Rectal smooth muscle tissue (tissue), 1 donor: Measurements from ENCODE around the gene LPP.

Source experiments
- H3K27ac ChIP-seq: one replicate; pipeline ENCODE4 v1.7.0; 2013; ENCODE audit warnings: low read depth, low read length, inconsistent platforms
- H3K27me3 ChIP-seq: one replicate; pipeline ENCODE4 v1.7.0; 2013; ENCODE audit warnings: low read length; ENCODE audit not compliant: control insufficient read depth, insufficient read depth
- H3K36me3 ChIP-seq: one replicate; pipeline ENCODE4 v1.7.0; 2013; ENCODE audit warnings: low read length; ENCODE audit not compliant: control insufficient read depth, insufficient read depth
- H3K4me1 ChIP-seq: one replicate; pipeline ENCODE4 v1.7.0; 2013; ENCODE audit warnings: low read length; ENCODE audit not compliant: control insufficient read depth, insufficient read depth
- H3K4me3 ChIP-seq: one replicate; pipeline ENCODE4 v1.7.0; 2013; ENCODE audit warnings: low read length
- H3K9ac ChIP-seq: one replicate; pipeline ENCODE4 v1.7.0; 2013; ENCODE audit warnings: low read length

Gene LPP

DNA sequence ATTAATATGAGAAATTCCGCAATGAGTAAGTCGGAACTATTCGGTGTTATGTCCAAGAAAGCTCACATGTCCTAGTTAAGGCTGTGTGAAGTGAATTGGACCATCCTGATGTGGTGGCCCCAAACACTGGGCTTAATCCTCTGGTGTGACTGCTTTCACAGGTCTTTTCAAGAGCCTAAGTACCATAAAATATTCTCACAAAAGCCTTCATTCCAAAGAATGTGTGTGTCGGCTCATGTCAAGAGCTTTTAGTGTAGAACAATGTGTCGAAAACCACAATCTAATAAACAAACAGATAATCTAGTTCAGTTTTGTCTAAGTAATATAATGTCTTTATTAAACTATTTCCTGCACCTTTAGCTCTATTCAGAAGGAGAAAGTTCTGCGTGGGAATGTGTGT, 311.4 kb downstream of the LPP start:
- Histone ChIP-seq H3K36me3 (no peaks in the 10 kb centered on the region), H3K27ac (no peak overlapping the region), H3K9ac (no peak overlapping the region), H3K4me1 (peaks cover 10% of the 10 kb centered on the region), H3K4me3 (no peak overlapping the region), H3K27me3 (no peaks in the 10 kb centered on the region)

DNA sequence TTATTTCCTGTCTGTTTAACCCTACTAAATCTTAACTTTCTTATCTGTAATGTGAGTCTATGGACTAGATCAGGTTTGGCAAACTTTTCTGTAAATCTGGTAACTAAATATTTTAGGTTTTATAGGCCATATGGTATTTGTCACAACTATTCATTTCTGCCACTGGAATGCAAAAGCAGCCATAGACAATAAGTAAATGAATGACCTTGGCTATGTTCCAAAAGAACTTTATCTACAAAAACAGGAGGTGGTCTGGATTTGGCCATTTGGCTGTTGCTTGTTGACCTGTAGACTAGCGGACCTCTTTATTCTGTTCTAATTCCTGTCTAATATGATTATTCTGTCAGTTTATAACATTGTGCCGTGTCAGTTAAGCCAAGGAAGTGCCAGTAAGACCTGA, 314.2 kb downstream of the LPP start:
- Histone ChIP-seq H3K4me3 (no peak overlapping the region), H3K27me3 (no peaks in the 10 kb centered on the region), H3K4me1 (peaks cover 17% of the 10 kb centered on the region), H3K27ac (peak overlapping the region; percentile 31), H3K9ac (no peak overlapping the region), H3K36me3 (no peaks in the 10 kb centered on the region)

DNA sequence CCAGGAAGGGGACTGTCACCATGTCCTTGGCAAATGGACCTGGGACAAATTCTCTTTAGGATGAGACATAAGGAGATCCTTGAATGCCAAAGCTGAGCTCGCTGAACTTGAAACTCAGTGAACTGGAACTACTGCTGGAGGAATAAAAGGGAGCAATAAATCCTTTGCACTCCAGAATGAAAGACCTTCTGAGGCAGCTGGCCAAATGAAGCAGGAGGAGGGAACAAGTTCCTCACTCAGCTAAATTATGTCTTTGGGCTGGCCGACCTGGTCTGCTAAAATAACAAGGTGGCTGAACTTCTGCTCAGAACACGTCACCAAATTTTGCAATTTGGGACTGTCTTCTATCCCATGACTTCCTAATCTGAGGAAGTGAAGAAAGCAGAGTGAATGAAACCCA, 314.7 kb downstream of the LPP start:
- Histone ChIP-seq H3K27me3 (no peaks in the 10 kb centered on the region), H3K27ac (peak overlapping the region; percentile 31), H3K9ac (no peak overlapping the region), H3K4me1 (peaks cover 17% of the 10 kb centered on the region), H3K4me3 (no peak overlapping the region), H3K36me3 (no peaks in the 10 kb centered on the region)

DNA sequence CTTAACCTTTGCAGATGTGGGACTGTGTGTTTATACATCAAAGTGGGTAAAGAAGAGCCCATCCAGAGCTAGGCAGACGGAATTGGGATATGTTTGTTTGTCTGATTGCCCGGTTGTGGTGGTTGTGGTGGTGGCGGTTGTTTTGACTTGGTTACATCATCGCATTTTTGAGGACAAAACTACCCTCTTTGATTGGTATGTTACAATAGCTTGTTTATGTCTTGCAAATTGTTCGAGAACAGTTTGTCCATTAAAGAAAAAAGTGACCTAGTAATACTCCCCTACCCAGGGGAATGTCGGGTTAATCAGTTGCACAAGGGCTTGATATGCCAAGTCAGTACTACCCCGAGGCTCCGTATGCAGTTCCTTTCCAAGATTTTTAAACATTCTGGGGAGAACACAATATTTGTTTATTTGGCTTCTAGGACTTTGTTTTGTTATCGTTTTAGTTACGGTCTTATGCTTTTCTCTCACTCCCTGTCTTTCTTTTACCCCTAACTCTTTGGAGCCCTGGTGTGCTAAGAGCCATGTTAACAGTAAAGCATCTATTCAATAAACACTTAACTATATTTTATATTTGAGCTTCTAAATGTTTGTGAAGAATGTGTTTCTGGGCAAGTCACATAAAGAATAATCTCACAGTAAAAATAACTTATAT, 315.4 kb downstream of the LPP start:
- no peaks in the 10 kb centered on the region for H3K36me3 ChIP-seq
- H3K27me3 ChIP-seq, result no peaks in the 10 kb centered on the region
- peak overlapping the region; percentile 23 for H3K27ac ChIP-seq
- no peak overlapping the region for H3K9ac ChIP-seq
- H3K4me3 ChIP-seq, result no peak overlapping the region
- peaks cover 17% of the 10 kb centered on the region for H3K4me1 ChIP-seq

DNA sequence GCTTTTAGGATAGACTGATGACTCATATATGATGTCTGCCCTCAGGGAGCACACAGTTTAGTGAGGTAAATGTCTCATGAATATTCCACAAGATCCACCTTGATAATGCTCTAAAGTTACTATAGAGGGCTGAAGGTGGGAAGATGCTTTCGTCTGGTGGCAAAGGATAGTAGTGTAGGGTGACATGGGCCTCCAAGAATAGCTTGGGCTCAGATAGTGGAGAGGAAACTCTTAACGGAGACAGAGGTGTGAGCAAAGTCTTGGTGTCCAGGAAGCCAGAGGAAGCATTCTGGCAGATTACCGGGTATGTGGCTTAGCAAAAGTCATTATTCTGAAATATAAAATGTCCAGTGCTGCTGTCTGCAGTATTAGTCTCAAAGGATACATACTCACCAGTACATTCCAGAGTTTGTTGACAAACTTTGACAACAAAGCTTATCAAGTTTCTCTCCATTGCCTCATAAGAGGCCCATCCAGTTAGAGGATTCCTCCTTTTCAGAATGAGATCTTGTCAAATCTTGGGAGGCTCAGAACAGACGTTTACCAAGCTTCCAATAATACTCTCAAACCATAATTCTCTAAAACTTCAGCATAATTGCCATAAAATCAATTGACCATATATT, 316.7 kb downstream of the LPP start:
- Histone ChIP-seq H3K36me3 (no peaks in the 10 kb centered on the region), H3K27me3 (no peaks in the 10 kb centered on the region), H3K27ac (no peak overlapping the region), H3K4me3 (no peak overlapping the region), H3K9ac (no peak overlapping the region), H3K4me1 (peaks cover 17% of the 10 kb centered on the region)

DNA sequence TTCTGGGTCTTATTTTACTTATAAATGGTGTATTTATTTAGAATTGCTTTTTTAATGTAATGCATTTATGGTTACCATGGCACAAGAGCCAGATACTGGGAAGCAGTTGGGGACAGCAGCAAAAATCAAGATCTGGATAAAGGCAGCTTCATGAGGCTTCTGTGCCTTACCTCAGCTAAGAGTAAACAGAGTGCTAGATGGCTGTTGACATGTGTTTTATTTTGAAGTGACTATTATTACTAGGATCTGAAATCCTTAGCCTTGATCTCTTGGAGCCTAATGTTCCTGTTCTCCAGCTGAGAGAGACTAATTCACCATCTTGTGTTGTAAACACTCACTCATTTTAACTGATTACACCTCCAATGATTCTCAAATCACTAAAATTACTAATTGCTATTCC, 317.8 kb downstream of the LPP start:
- H3K4me3 ChIP-seq, result no peak overlapping the region
- H3K36me3 ChIP-seq, result no peaks in the 10 kb centered on the region
- no peak overlapping the region for H3K27ac ChIP-seq
- no peak overlapping the region for H3K9ac ChIP-seq
- H3K4me1 ChIP-seq, result peaks cover 22% of the 10 kb centered on the region
- no peaks in the 10 kb centered on the region for H3K27me3 ChIP-seq

DNA sequence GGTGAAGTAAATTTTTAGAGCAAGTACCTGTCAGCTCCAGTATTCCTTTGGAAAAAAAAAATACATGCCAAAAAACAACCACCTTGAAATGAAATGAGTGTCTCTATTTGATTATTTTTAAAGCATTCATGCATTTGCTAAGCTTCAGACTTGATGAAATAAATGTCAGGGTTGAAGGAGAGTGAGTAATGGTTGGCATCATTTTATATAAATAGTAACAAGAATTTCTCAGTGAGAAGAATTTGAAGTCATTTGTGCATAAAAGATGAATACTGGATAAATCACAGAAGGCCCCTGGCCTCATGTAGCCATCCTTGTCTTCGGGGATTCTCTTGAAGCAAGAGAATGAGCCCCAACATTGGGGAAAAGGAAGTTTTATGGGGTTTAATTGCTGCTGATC, 318.4 kb downstream of the LPP start:
- H3K27ac ChIP-seq, result no peak overlapping the region

DNA sequence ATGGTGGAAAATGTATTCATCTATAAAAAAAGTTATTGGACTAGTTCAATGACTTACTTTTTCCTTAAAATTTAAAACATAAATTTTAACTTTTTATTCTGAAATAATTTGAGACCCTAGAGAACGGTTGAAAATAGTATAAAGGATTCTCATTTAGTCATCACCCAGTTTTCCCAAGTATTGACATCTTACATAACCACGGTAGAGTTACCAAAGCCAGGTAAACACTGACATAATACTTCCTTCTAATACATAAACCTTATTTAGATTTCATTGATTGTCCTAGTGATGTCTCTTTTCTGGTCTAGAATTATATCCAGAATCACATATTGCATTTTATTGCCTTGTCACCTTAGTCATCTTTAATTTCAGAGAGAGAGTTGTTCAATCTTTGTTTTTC, 319.1 kb downstream of the LPP start:
- H3K36me3 ChIP-seq, result no peaks in the 10 kb centered on the region
- H3K27ac ChIP-seq, result no peak overlapping the region
- no peak overlapping the region for H3K9ac ChIP-seq
- H3K27me3 ChIP-seq, result no peaks in the 10 kb centered on the region
- no peak overlapping the region for H3K4me3 ChIP-seq
- H3K4me1 ChIP-seq, result peaks cover 20% of the 10 kb centered on the region

More for the DNA sequence above, 318.4 kb downstream of the LPP start:
- no peaks in the 10 kb centered on the region for H3K27me3 ChIP-seq
- no peak overlapping the region for H3K9ac ChIP-seq
- H3K4me3 ChIP-seq, result no peak overlapping the region
- H3K36me3 ChIP-seq, result no peaks in the 10 kb centered on the region
- H3K4me1 ChIP-seq, result peaks cover 26% of the 10 kb centered on the region

DNA sequence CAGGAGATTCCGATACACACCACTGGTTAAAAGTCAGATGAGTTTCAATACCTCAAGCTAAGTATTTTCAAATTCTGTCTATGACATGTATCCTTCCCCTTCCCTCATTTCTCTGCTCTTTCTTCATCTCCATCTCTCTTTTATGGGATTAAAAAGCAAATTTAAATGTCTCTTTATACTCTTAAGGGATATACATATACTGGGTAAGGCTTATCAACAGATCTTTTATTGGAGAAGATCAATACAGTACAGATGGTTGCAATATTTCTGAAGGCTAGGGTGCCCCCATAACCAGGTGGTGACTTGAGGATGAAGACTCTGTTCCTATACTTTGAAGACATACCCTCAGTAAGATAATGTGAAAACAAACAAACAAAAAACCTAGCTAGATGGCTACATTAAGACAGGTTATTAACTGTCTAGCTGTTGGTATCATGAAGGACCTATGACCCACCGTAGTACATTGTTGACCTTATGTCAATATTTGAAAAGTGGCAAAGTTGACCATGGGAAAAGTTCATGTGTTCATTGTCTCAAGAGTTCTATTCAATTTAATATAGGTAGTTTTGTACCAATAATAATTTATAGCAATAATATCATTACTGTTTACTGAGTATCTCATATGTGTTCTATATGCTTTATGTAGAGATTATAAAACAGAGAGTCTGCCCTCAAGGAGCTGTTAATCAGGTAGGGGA, 319.8 kb downstream of the LPP start:
- Histone ChIP-seq H3K4me1 (peaks cover 16% of the 10 kb centered on the region), H3K27me3 (no peaks in the 10 kb centered on the region), H3K27ac (no peak overlapping the region), H3K4me3 (no peak overlapping the region), H3K36me3 (no peaks in the 10 kb centered on the region), H3K9ac (no peak overlapping the region)

DNA sequence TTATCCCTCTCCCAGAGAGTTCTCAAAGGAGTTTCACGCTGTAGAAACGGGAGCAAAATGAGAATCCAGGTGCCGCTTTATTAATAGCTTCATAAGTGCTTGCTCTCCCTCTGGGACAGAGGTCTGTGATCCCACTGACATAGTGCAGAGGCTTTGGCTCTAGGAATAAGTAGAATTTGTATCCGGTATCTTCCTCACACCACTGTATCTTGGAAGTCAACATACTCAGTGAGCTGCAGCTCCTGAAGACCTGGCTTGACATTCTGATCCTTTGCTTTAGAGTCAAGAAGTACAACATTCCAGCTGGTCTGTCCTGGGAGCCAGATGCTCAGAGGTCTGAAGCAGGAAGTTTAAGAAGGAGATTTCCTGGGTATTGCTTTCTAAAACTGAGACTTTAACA, 323.0 kb downstream of the LPP start:
- no peak overlapping the region for H3K4me3 ChIP-seq
- no peak overlapping the region for H3K9ac ChIP-seq
- H3K27me3 ChIP-seq, result no peaks in the 10 kb centered on the region
- no peak overlapping the region for H3K27ac ChIP-seq
- peaks cover 23% of the 10 kb centered on the region for H3K4me1 ChIP-seq
- H3K36me3 ChIP-seq, result no peaks in the 10 kb centered on the region

DNA sequence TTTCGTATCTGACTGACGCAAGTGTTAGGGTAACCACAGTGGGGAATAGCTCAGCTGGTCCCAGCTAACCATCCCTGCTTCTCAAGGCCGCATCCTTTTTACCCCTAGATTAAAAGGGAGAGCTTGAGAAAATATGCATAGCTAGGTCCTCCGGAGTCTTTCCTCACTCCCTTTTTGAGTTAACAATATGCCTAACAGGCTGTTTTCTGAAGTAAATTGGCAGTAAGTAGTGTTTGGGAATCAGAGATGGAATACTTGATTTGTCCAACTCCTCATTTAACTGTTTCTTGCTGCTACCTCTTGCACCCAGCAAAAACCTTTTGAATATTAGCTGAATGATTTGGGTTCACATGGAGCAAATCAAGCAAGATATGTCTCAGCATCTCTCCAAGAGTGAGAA, 326.1 kb downstream of the LPP start:
- no peaks in the 10 kb centered on the region for H3K36me3 ChIP-seq
- peaks cover 23% of the 10 kb centered on the region for H3K4me1 ChIP-seq
- no peak overlapping the region for H3K4me3 ChIP-seq
- H3K27me3 ChIP-seq, result no peaks in the 10 kb centered on the region
- H3K9ac ChIP-seq, result no peak overlapping the region
- H3K27ac ChIP-seq, result no peak overlapping the region

DNA sequence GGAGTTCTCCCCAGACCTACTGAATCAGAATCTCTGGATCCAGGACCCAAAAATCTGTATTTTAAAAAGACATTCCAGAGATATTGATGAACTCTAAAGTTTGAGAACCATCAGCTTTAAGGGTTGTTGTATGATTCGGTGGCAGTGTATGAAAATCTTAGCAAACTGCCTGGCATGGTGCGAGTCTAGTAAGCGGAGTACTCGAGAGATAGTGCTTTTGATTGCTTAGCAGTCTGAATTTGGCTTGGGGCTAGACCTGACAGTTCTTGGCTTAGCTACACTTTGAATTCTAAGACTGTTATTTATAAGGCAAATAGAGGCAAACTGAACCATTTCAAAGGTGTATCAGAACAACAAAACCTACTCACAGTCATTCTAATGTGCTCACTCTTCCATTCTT, 329.0 kb downstream of the LPP start:
- Histone ChIP-seq H3K4me1 (peaks cover 18% of the 10 kb centered on the region), H3K4me3 (no peak overlapping the region), H3K36me3 (no peaks in the 10 kb centered on the region), H3K27ac (no peak overlapping the region), H3K27me3 (no peaks in the 10 kb centered on the region), H3K9ac (no peak overlapping the region)

DNA sequence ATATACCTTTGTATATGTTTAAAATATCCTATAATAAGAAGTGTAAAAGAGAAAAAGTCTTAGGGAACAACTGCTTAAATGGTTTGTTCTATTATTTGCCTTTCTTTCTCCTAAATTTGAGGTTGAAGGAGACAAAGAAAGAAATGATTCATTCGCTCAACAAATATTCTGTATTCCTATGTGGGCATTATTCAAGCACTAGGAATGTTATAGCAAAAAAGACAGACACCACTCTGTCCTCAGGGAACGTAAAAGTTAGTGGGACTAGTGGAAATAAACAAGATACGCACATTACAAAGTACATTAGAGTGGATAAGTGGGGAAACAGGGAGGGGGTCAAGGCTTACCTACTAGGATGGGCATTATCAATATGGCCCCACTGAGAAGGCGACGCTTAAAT, 332.2 kb downstream of the LPP start:
- no peak overlapping the region for H3K27ac ChIP-seq
- peaks cover 10% of the 10 kb centered on the region for H3K4me1 ChIP-seq
- no peak overlapping the region for H3K4me3 ChIP-seq
- H3K27me3 ChIP-seq, result no peaks in the 10 kb centered on the region
- no peak overlapping the region for H3K9ac ChIP-seq
- peaks cover 2% of the 10 kb centered on the region for H3K36me3 ChIP-seq
